HG02870 (cell line): Measurements from ENCODE around the gene PCDH15.
"Not testable (repeated sequence)": the region's sequence is repeated elsewhere in the genome, so short reads cannot be mapped to it uniquely, and the experiment has no call there.

Source experiments
- ATAC-seq: cut with Tn5 transposase; IDR thresholded peaks from one replicate; pipeline ENCODE4 v1.9.1; 2021; ENCODE audit warnings: mild to moderate bottlenecking, moderate library complexity; ENCODE audit not compliant: unreplicated experiment

PCDH15 gene

DNA sequence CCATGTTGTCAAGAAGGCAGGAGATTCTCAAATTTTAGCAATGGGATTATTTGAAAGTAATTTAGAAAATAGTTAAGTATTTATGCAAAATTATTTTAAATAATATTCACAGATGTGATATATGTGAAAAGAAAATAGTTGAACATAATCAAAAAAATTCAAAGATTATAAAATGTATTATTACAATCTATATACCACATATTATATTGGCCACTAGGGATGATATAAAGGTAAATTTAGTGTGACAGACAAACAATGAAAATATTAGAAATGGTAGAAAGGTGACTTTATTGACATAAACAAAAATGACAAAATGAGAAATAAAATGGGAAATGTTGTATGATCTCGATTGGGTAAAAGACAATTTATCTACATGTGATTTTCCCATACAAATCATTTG, 385.5 kb downstream of the PCDH15 start:
- ATAC-seq: no peak

DNA sequence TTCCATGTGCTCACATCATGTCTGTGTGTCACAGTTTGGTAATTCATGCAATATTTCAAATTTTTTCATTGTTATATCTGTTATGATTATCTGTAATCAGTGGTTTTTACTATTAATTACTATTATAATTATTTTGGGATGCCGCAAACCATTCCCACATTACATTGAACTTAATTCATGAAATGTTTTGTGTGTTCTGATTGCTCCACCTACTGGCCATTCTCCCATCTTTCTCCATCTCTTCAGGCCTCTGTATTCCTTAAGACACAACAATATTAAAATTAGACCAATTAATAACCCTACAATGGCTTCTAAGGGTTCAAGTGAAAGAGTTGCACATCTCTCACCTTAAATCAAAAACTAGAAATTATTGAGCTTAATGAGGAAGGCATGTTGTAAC, 398.5 kb downstream of the PCDH15 start:
- ATAC-seq: no peak

- no peak for ATAC-seq
Measured at GRCh38 chr10:54396031-54396430, 405.0 kb downstream of the PCDH15 start.

DNA sequence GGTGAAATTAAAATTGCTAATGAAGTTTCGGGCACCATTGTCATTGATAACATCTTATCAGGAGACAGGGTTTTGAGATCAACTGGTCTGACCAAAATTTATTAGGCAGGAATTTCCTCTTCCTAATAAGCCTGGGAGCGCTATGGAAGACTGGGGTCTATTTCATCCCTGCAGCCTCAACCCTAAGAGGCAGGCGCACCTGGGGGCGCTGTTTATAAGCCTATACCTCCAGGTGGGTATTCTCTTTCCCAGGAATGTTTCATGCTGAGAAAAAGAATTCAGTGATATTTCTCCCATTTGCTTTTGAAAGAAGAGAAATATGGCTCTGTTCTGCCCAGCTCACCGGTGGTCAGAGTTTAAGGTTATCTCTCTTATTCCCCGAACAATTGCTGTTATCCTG, 406.4 kb downstream of the PCDH15 start:
- not testable (repeated sequence) for ATAC-seq

- ATAC-seq: no peak
Measured at GRCh38 chr10:54372179-54372578, 428.9 kb downstream of the PCDH15 start.

DNA sequence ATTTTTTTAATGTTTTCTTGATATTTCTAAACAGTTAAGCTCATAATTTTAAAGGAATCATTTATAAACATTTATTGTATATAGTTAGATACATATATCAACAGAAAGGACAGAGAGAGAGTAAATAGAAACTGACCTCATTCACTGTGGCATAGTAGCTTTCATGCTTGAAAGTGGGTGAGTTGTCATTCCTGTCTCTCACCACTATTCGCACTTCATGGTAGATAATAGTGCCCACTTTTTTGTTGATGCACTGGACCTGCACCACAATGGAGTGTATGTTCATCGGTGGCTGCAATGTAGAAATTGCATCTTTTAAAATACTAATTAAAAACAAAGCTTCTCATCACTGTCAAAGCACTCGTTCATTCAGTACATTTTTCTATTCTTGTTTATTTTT, 432.0 kb downstream of the PCDH15 start:
- no peak for ATAC-seq

GRCh38 chr10:54363390-54363789, 437.6 kb downstream of the PCDH15 start:
- ATAC-seq: no peak

GRCh38 chr10:54342058-54342457, 459.0 kb downstream of the PCDH15 start:
- ATAC-seq: no peak

- no peak for ATAC-seq
Measured at GRCh38 chr10:54335296-54335695, 465.7 kb downstream of the PCDH15 start.

- ATAC-seq: no peak
Measured at GRCh38 chr10:54319341-54319740, 481.7 kb downstream of the PCDH15 start.

DNA sequence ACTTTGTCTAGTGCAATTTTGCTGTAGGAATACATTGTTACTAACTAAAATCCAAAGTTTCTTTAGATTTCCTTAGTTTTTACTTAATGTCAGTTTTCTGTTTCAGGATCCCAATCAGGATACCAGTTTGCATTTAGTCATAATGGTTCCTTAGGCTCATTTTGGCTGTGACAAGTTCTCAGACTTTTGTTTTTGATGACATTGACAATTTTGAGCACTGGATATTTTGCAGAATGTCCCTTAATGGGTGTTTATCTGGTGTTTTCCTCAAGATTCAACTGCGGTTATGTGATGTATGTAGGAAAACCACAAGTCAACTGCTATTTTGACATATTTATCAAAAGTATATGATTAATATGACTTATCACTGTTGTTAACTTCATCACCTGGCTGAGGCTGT, 482.6 kb downstream of the PCDH15 start:
- no peak for ATAC-seq

DNA sequence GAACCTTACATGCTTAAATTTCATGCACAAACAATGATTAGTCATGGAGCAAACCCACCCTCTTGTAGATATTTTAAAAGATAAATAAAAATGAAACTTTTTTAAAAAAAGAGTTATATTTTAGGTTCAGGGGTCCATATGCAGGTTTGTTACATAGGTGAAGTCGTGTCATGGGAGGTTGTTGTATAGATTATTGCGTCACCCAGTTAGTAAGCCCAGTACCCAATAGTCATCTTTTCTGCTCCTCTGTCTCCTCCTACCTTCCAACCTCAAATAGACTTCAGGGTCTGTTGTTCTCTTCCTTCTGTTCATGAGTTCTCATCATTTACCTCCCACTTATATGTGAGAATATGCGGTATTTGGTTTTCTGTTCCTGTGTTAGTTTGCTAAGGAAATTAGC, 486.6 kb downstream of the PCDH15 start:
- no peak for ATAC-seq

- ATAC-seq: no peak
Measured at GRCh38 chr10:54284526-54285193, 516.4 kb downstream of the PCDH15 start.

- ATAC-seq: no peak
Measured at GRCh38 chr10:54282012-54282411, 519.0 kb downstream of the PCDH15 start.

- ATAC-seq: no peak
Measured at GRCh38 chr10:54266395-54266794, 534.6 kb downstream of the PCDH15 start.

GRCh38 chr10:54262726-54263125, 538.3 kb downstream of the PCDH15 start:
- no peak for ATAC-seq

- ATAC-seq: no peak
Measured at GRCh38 chr10:54259104-54259503, 541.9 kb downstream of the PCDH15 start.

- ATAC-seq: no peak
Measured at GRCh38 chr10:54234832-54235231, 566.2 kb downstream of the PCDH15 start.

DNA sequence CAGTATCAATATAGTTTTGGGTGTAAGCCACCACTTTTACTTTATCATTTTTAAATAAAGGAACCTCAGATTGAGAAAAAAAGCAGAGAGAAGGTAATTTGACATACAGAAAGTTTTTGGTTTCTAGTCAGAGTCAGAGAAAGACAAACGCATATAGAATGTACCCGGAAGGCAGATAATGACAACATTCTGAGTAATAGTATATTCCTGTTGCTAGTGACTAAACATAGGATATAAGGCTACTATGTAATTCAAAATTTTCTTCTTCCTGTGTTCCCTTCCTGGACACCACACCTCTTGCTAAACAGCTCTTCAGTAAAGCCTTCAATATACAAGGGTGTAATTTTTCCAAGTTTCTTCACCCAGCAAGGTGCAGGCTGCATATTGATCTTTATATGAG, 597.6 kb downstream of the PCDH15 start:
- ATAC-seq: no peak

DNA sequence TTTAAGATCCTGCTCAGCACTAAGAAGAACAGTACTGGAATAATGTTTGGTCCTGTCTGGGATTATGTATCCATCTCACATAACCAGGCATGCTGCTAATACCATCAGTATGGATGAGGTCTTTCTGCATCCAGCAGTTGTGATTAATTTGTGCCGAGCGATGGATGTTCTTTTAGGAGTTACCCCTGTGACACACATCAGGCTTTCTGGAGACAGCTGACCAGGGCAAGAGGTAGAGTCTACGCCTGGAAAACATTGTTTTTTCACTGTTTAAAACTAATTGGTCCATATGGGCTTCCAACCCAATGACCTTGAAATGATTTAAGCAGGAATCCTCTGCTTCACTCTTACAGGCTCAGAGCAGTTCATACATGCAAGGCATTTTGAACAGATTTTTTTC, 603.0 kb downstream of the PCDH15 start:
- ATAC-seq: no peak

DNA sequence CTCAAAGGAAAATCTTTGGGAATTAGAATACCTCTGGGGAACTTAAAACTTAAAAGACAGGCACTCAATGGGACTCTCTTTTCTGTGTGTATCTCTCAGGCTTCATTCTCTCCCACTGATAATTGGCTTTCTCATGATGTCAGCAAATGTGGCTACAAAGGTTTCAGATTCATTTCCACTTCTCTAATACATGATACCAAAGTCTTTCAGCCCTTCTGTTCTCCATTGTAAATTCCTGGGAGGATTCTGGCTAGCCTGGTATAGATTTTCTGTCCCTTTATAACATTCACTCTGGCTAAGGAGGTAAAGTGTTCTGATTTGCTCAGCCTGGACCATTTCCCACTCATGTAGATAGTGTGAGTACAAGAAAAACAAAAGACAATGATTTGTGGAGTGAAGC, 606.2 kb downstream of the PCDH15 start:
- no peak for ATAC-seq

GRCh38 chr10:54159924-54160323, 641.1 kb downstream of the PCDH15 start:
- no peak for ATAC-seq

DNA sequence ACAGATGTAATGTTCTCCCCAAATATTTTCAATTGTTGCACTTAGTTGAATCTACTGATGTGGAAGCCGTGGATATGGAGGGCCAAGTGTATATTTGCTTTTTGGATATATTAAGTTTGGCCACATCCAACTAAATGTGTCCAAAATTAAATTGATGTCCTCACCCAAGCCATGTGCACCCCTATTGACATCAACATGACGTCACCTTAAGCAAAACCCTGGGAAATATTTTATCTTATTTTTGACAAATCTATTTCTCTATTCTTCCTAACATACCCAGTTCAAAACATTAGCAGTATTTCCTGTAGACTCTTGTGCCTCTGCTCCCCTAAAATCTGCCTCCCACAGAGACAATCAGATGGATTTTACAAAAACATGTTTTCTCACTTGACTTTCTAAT, 652.5 kb downstream of the PCDH15 start:
- no peak for ATAC-seq
